IMR-90 (cell line): ENCODE results near the gene ROBO1. TPM values are rescaled to one million over a fixed set of nuclear protein-coding genes. Genes with fewer than 3 reads are reported as not detected.

Experiments used
- ATAC-seq: fragments of 200-7000 bp; cut with Tn5 transposase; 2 replicates; pipeline ENCODE4 v1.9.1; 2020; ENCODE audit warnings: low read depth, mild to moderate bottlenecking, moderate library complexity
- BruUV-seq: library from RNA; stranded (reverse); fragments of 400-500 nt; replicated peaks from 2 replicates; lab custom pipeline; 2021; lab: Mats Ljungman, UMichigan
- CTCF ChIA-PET: fragments of 300-600 bp; formaldehyde crosslinking; extraction: SDS; loops from one replicate; lab custom pipeline; 2021; ENCODE audit warnings: antibody characterized with exemption; lab: Yijun Ruan, JAX
- POLR2A ChIA-PET: fragments of 300-600 bp; sonication (Branson Sonifier 250); formaldehyde crosslinking; loops from one replicate; lab custom pipeline; 2022; ENCODE audit warnings: antibody characterized with exemption; ENCODE audit not compliant: unreplicated experiment; lab: Charles Lee
- DNase-seq: peaks from one replicate; pipeline ENCODE4 v3.0.0; 2013
- H2AFZ ChIP-seq: replicated peaks from 2 replicates; pipeline ENCODE3; 2013; ENCODE audit warnings: low read length, mild to moderate bottlenecking; ENCODE audit not compliant: poor library complexity
- H2AK5ac ChIP-seq: 2 replicates; pipeline ENCODE4 v1.6.1; 2013; ENCODE audit warnings: low read depth, low read length, inconsistent platforms
- H2AK9ac ChIP-seq: replicated peaks from 2 replicates; pipeline ENCODE3; 2013; ENCODE audit warnings: mild to moderate bottlenecking, low read depth, low read length, moderate library complexity; ENCODE audit not compliant: poor library complexity
- H2BK120ac ChIP-seq: 2 replicates; pipeline ENCODE4 v1.6.1; 2013; ENCODE audit warnings: low read depth, low read length, inconsistent platforms
- H2BK15ac ChIP-seq: 3 replicates; pipeline ENCODE4 v1.6.1; 2013; ENCODE audit warnings: low read depth, low read length, inconsistent platforms
- H2BK20ac ChIP-seq: 2 replicates; pipeline ENCODE4 v1.6.1; 2013; ENCODE audit warnings: low read depth, mild to moderate bottlenecking, inconsistent platforms, low read length, moderate library complexity
- H2BK5ac ChIP-seq: 2 replicates; pipeline ENCODE4 v1.6.1; 2013; ENCODE audit warnings: mild to moderate bottlenecking, low read depth, low read length, inconsistent platforms; ENCODE audit not compliant: poor library complexity, severe bottlenecking
- H3K14ac ChIP-seq: replicated peaks from 2 replicates; pipeline ENCODE4 v1.6.1; 2013; ENCODE audit warnings: low read depth, low read length, inconsistent platforms
- H3K18ac ChIP-seq: 2 replicates; pipeline ENCODE4 v1.6.1; 2013; ENCODE audit warnings: low read depth, low read length, control low read depth
- H3K23ac ChIP-seq: 2 replicates; pipeline ENCODE4 v1.6.1; 2013; ENCODE audit warnings: low read depth, low read length, inconsistent platforms
- H3K27ac ChIP-seq: 2 replicates; pipeline ENCODE4 v1.5.1; 2013; ENCODE audit warnings: mild to moderate bottlenecking, control low read depth, low read length; ENCODE audit not compliant: insufficient read depth
- H3K27me3 ChIP-seq: 2 replicates; pipeline ENCODE4 v1.6.1; 2013; ENCODE audit warnings: low read length; ENCODE audit not compliant: control insufficient read depth, insufficient read depth
- H3K36me3 ChIP-seq: 2 replicates; pipeline ENCODE4 v1.6.1; 2013; ENCODE audit warnings: low read length, mixed read lengths; ENCODE audit not compliant: control insufficient read depth, insufficient read depth
- H3K4ac ChIP-seq: 2 replicates; pipeline ENCODE4 v1.6.1; 2013; ENCODE audit warnings: low read depth, low read length, inconsistent platforms
- H3K4me1 ChIP-seq: 2 replicates; pipeline ENCODE4 v1.6.1; 2013; ENCODE audit warnings: low read length, mixed read lengths; ENCODE audit not compliant: control insufficient read depth, insufficient read depth
- H3K4me2 ChIP-seq: 2 replicates; pipeline ENCODE4 v1.6.1; 2013; ENCODE audit warnings: low read depth, mild to moderate bottlenecking, control low read depth, low read length, moderate library complexity
- H3K4me3 ChIP-seq: 2 replicates; pipeline ENCODE4 v1.5.1; 2013; ENCODE audit warnings: low read depth, mild to moderate bottlenecking, control low read depth, low read length, moderate library complexity; ENCODE audit not compliant: insufficient read depth
- H3K56ac ChIP-seq: 2 replicates; pipeline ENCODE4 v1.6.1; 2013; ENCODE audit warnings: low read length, inconsistent platforms; ENCODE audit not compliant: insufficient read depth; ENCODE audit errors: extremely low read depth
- H3K79me1 ChIP-seq, 2 experiments: 2 replicates each; pipeline ENCODE4 v1.6.1; 2013; ENCODE audit warnings: low read length in 2 of 2, inconsistent platforms in 1 of 2, low read depth in 1 of 2
- H3K9ac ChIP-seq: 2 replicates; pipeline ENCODE4 v1.6.1; 2013; ENCODE audit warnings: low read depth, low read length, control low read depth
- H3K9me1 ChIP-seq: 2 replicates; pipeline ENCODE4 v1.6.1; 2013; ENCODE audit warnings: low read length, inconsistent platforms; ENCODE audit not compliant: insufficient read depth
- H3K9me3 ChIP-seq: 2 replicates; pipeline ENCODE4 v1.6.1; 2013; ENCODE audit warnings: low read length; ENCODE audit not compliant: control insufficient read depth, insufficient read depth
- H4K20me1 ChIP-seq: 2 replicates; pipeline ENCODE4 v1.6.1; 2013; ENCODE audit warnings: low read length, inconsistent platforms; ENCODE audit not compliant: insufficient read depth
- H4K5ac ChIP-seq: 2 replicates; pipeline ENCODE4 v1.6.1; 2013; ENCODE audit warnings: mild to moderate bottlenecking, low read depth, low read length, control low read depth
- H4K8ac ChIP-seq, 2 experiments: 2 replicates each; pipeline ENCODE4 v1.6.1; 2013; ENCODE audit warnings: low read depth in 2 of 2, low read length in 2 of 2, control low read depth in 1 of 2, inconsistent platforms in 1 of 2
- H4K91ac ChIP-seq: 2 replicates; pipeline ENCODE4 v1.6.1; 2013; ENCODE audit warnings: low read depth, low read length, inconsistent platforms; ENCODE audit not compliant: insufficient read depth
- CEBPB ChIP-seq: IDR thresholded peaks from 2 replicates; pipeline ENCODE4 v1.6.1; 2012; ENCODE audit warnings: low read depth, low read length, improper control_type of control experiment
- CHD1 ChIP-seq: IDR thresholded peaks from 2 replicates; pipeline ENCODE4 v1.6.1; 2012; ENCODE audit warnings: low read depth, low read length, improper control_type of control experiment
- NFE2L2 ChIP-seq: fragments of 150-350 bp; IDR thresholded peaks from 2 replicates; pipeline ENCODE4 v1.6.1; 2016; ENCODE audit warnings: low read depth, mild to moderate bottlenecking, low read length
- RAD21 ChIP-seq: IDR thresholded peaks from 2 replicates; pipeline ENCODE4 v1.6.1; 2012; ENCODE audit warnings: low read length, improper control_type of control experiment
- WGBS, 2 experiments: methylation state at CpG; one replicate each; pipeline versions ENCODE4 v1.1.5 to v1.1.7; 2013; ENCODE audit warnings: missing lambda C conversion rate in 2 of 2; ENCODE audit not compliant: insufficient read length in 1 of 2; ENCODE audit errors: extremely low coverage in 2 of 2; 5-methylcytosine and 5-hydroxymethylcytosine counted together
- dilution Hi-C: fragments of 300-500 bp; cut with HindIII; formaldehyde crosslinking; loops from one replicate; pipeline ENCODE4 v1.14.3; 2018; ENCODE audit warnings: low sequenced_read_pairs; ENCODE audit not compliant: unreplicated experiment
- in situ Hi-C: fragments of 300-500 bp; cut with MboI; formaldehyde crosslinking; loops from 3 replicates; pipeline ENCODE4 v1.14.3; 2019; ENCODE audit warnings: low sequenced_read_pairs, inconsistent platforms, mixed read lengths
- intact Hi-C: fragments of 100-400 bp; cut with micrococcal nuclease; formaldehyde crosslinking; loops from 2 replicates; pipeline ENCODE4 v1.10.0; 2022
- polyA plus RNA-seq, 3 experiments: library from polyadenylated mRNA; depleted of rRNA; stranded (reverse); fragments of >200 nt; gene quantifications; 2 replicates each; pipeline ENCODE4 v1.2.3, GENCODE V29; 2012; ENCODE audit warnings: low replicate concordance in 1 of 3
- total RNA-seq: library from RNA; depleted of rRNA; stranded (reverse); fragments of >200 nt; gene quantifications from 2 replicates; pipeline ENCODE4 v1.2.3, GENCODE V29; 2012
- TF ChIP-seq, protein P1 (sequence below): fragments of 150-350 bp; IDR thresholded peaks from 2 replicates; pipeline ENCODE4 v1.6.1; 2017; ENCODE audit warnings: mild to moderate bottlenecking, antibody characterized with exemption, low read length, low read depth

ROBO1 gene
- total and polyA plus RNA-seq, 2 of the 4 experiments (the other 2 are of a cell fraction): 24.1 to 53.9 TPM

DNA sequence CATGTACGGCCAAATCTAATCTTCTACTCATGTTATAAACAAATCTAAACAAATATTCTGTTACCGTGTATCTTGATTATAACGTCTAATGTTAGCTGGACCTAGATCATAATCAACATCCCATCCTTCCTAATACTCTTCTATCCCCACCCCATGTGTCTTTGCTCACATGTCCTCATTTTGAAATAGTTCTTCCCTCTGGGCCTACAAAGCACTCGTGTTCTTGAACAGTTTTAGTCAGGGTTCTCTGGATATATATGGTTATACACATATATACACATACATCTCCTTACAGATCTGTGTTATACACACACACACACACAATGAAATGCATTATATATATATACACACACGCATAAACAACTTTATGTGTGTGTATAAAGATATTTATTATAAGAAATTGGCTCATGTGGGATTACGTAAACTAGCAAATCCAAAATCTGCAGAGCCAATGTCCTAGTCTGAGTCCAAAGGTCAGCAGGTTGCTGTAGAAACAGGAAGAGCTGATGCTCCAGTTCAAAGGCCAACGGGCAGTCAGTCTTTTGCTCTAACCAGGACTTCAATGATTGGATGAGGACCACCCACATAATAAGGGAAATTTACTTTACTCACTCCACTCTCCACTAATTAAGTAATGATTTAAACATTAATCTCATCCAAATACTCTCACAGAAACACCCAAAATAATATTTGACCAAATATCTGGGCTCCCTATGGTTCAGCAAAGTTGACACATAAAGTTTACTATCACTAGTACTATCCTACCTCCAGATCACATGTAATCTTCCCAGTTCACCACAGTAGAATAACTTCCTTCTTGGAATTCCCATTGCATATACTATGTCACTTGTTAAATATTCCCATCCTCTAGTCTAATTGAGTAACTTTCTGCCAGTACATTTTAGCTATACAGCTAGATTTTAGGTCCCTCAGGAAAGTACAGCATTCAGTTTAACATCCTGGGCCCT is 450.0 kb downstream of the ROBO1 start:
- no peak overlapping the region for H4K5ac ChIP-seq
- H3K4me1 ChIP-seq: no peaks in the 10 kb centered on the region
- ChIA-PET POLR2A (no interaction called here), CTCF (no interaction called here)
- H3K9ac ChIP-seq: no peak overlapping the region
- no peaks in the 10 kb centered on the region for H4K20me1 ChIP-seq
- TF ChIP-seq RAD21 (no peak), NFE2L2 (no peak), CEBPB (no peak), CHD1 (no peak)
- TF ChIP-seq, protein P1, sequence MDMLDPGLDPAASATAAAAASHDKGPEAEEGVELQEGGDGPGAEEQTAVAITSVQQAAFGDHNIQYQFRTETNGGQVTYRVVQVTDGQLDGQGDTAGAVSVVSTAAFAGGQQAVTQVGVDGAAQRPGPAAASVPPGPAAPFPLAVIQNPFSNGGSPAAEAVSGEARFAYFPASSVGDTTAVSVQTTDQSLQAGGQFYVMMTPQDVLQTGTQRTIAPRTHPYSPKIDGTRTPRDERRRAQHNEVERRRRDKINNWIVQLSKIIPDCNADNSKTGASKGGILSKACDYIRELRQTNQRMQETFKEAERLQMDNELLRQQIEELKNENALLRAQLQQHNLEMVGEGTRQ: no peak
- H2AK5ac ChIP-seq: no peak overlapping the region
- no peak overlapping the region for H3K23ac ChIP-seq
- H3K27me3 ChIP-seq: no peaks in the 10 kb centered on the region
- dilution Hi-C loops: no loop called here
- no peak overlapping the region for H3K56ac ChIP-seq
- H3K14ac ChIP-seq: no peak overlapping the region
- H2BK5ac ChIP-seq: no peak overlapping the region
- intact Hi-C loops: no loop called here
- H3K4me2 ChIP-seq: no peak overlapping the region
- H3K9me1 ChIP-seq: no peaks in the 10 kb centered on the region
- BruUV-seq: no TSS peak
- H2BK120ac ChIP-seq: no peak overlapping the region
- no peak overlapping the region for H3K18ac ChIP-seq
- WGBS, 2 experiments: 100% methylated on average over 1 of the region's 7 CpGs; no CpG with 5 or more reads in 1 of the 2 experiments
- no peak overlapping the region for H2AFZ ChIP-seq
- no peaks in the 10 kb centered on the region for H3K9me3 ChIP-seq
- H4K91ac ChIP-seq: no peak overlapping the region
- DNase-seq: no peak
- no peak overlapping the region for H3K27ac ChIP-seq
- ATAC-seq: no peak
- H3K4me3 ChIP-seq: no peak overlapping the region
- H2BK20ac ChIP-seq: no peak overlapping the region
- no peaks in the 10 kb centered on the region for H3K79me1 ChIP-seq
- H4K8ac ChIP-seq: no peak overlapping the region
- no peak overlapping the region for H3K4ac ChIP-seq
- H3K36me3 ChIP-seq: no peaks in the 10 kb centered on the region
- H2AK9ac ChIP-seq: no peak overlapping the region
- H2BK15ac ChIP-seq: no peak overlapping the region
- in situ Hi-C loops: no loop called here
